Smooth muscle cell (in vitro differentiated cells): Measurements from ENCODE around the gene UBA6. TPM values are rescaled to one million over a fixed set of nuclear protein-coding genes. Genes with fewer than 3 reads are reported as not detected.
"Not testable (repeated sequence)": the region's sequence is repeated elsewhere in the genome, so short reads cannot be mapped to it uniquely, and the experiment has no call there.

Experiments used
- DNase-seq: peaks from one replicate; lab custom pipeline; 2025; ENCODE audit not compliant: unreplicated experiment; lab: John Stamatoyannopoulos, UW
- H2AFZ ChIP-seq: fragments of 200-600 bp; sonication (generic); 2 replicates; pipeline ENCODE4 v1.6.0; 2016; ENCODE audit warnings: antibody characterized with exemption, low read depth, mild to moderate bottlenecking
- H3F3A ChIP-seq: fragments of 200-600 bp; sonication (generic); 2 replicates; pipeline ENCODE4 v1.6.0; 2017; ENCODE audit warnings: antibody characterized with exemption, low read depth
- H3K27ac ChIP-seq: fragments of 200-600 bp; sonication (generic); 2 replicates; pipeline ENCODE4 v1.5.1; 2016; ENCODE audit warnings: low read depth, mild to moderate bottlenecking
- H3K27me3 ChIP-seq: fragments of 200-600 bp; sonication (generic); 2 replicates; pipeline ENCODE4 v1.6.1; 2016; ENCODE audit warnings: low read depth, mild to moderate bottlenecking
- H3K36me3 ChIP-seq: fragments of 200-600 bp; sonication (generic); 2 replicates; pipeline ENCODE4 v1.5.1; 2016; ENCODE audit warnings: low read depth
- H3K4me1 ChIP-seq: fragments of 200-600 bp; sonication (generic); 2 replicates; pipeline ENCODE4 v1.5.1; 2016; ENCODE audit warnings: low read depth
- H3K4me2 ChIP-seq: fragments of 200-600 bp; sonication (generic); 2 replicates; pipeline ENCODE4 v1.6.0; 2016; ENCODE audit warnings: mild to moderate bottlenecking
- H3K4me3 ChIP-seq: fragments of 200-600 bp; sonication (generic); 2 replicates; pipeline ENCODE4 v1.5.1; 2016; ENCODE audit warnings: mild to moderate bottlenecking
- H3K79me2 ChIP-seq: fragments of 200-600 bp; sonication (generic); 2 replicates; pipeline ENCODE4 v1.6.0; 2016; ENCODE audit warnings: low read depth, mild to moderate bottlenecking
- H3K9ac ChIP-seq: fragments of 200-600 bp; sonication (generic); 2 replicates; pipeline ENCODE4 v1.6.0; 2016; ENCODE audit warnings: low read depth
- H3K9me3 ChIP-seq: fragments of 200-600 bp; sonication (generic); replicated peaks from 2 replicates; pipeline ENCODE4 v1.5.1; 2016; ENCODE audit warnings: low read depth
- H4K20me1 ChIP-seq: fragments of 200-600 bp; sonication (generic); 2 replicates; pipeline ENCODE4 v1.6.0; 2016; ENCODE audit warnings: low read depth
- CTCF ChIP-seq: fragments of 200-600 bp; sonication (generic); IDR thresholded peaks from 2 replicates; pipeline ENCODE4 v1.5.1; 2017; ENCODE audit warnings: borderline replicate concordance, mild to moderate bottlenecking, antibody characterized with exemption; ENCODE audit not compliant: insufficient read depth, poor library complexity, severe bottlenecking
- WGBS: methylation state at CpG from one replicate; pipeline ENCODE4 v1.1.7; 2016; ENCODE audit warnings: low lambda C conversion rate; 5-methylcytosine and 5-hydroxymethylcytosine counted together
- polyA plus RNA-seq: library from polyadenylated mRNA; unstranded; fragments of >200 nt; fragmentation: Nextera tagmentation; extraction: Ambion mirVana; gene quantifications from 2 replicates; pipeline ENCODE4 v1.2.1, GENCODE V29; 2016
- total RNA-seq: library from RNA; depleted of rRNA; stranded (reverse); fragments of >200 nt; gene quantifications from 2 replicates; pipeline ENCODE4 v1.2.3, GENCODE V29; 2014

Gene UBA6
- total and polyA plus RNA-seq, 2 experiments from 2014 or later, result 15.7 to 271 TPM

- H3K9ac ChIP-seq, result no peak overlapping the region
- no peak overlapping the region for H2AFZ ChIP-seq
- H3K4me3 ChIP-seq, result no peak overlapping the region
- no peaks in the 10 kb centered on the region for H3K36me3 ChIP-seq
- no peaks in the 10 kb centered on the region for H4K20me1 ChIP-seq
- no peak for DNase-seq
- H3K27ac ChIP-seq, result no peak overlapping the region
- no peaks in the 10 kb centered on the region for H3K4me1 ChIP-seq
- H3K79me2 ChIP-seq, result no peaks in the 10 kb centered on the region
- H3K27me3 ChIP-seq, result no peaks in the 10 kb centered on the region
- H3K4me2 ChIP-seq, result no peak overlapping the region
- WGBS, result 93% methylated on average over 1 of the region's 1 CpG
- no peaks in the 10 kb centered on the region for H3F3A ChIP-seq
- TF ChIP-seq CTCF, result no peak
- H3K9me3 ChIP-seq, result no peaks in the 10 kb centered on the region
These were observed 35.3 kb upstream of the UBA6 start for GRCh38 chr4:67736262-67736661.

- Histone ChIP-seq H3K79me2 (no peaks in the 10 kb centered on the region), H3F3A (no peaks in the 10 kb centered on the region), H3K4me2 (no peak overlapping the region), H3K27ac (no peak overlapping the region), H4K20me1 (no peaks in the 10 kb centered on the region), H3K4me3 (no peak overlapping the region), H3K9me3 (no peaks in the 10 kb centered on the region), H3K27me3 (no peaks in the 10 kb centered on the region), H3K4me1 (no peaks in the 10 kb centered on the region), H3K36me3 (no peaks in the 10 kb centered on the region), H3K9ac (no peak overlapping the region), H2AFZ (no peak overlapping the region)
- no peak for TF ChIP-seq CTCF
- DNase-seq, result no peak
These were observed 34.4 kb upstream of the UBA6 start for GRCh38 chr4:67735325-67735724.

- not testable (repeated sequence) for H3K36me3 ChIP-seq, H4K20me1 ChIP-seq, H2AFZ ChIP-seq, H3K9ac ChIP-seq, H3K27ac ChIP-seq, H3K4me2 ChIP-seq, H3K79me2 ChIP-seq, H3F3A ChIP-seq, H3K4me3 ChIP-seq, H3K4me1 ChIP-seq, H3K9me3 ChIP-seq, H3K27me3 ChIP-seq, DNase-seq
- WGBS, result 96% methylated on average over 3 of the region's 3 CpGs
These were observed 29.6 kb upstream of the UBA6 start for GRCh38 chr4:67730511-67730910.

- Histone ChIP-seq H3F3A (no peaks in the 10 kb centered on the region), H3K4me3 (no peak overlapping the region), H3K36me3 (no peaks in the 10 kb centered on the region), H2AFZ (no peak overlapping the region), H4K20me1 (no peaks in the 10 kb centered on the region), H3K27me3 (no peaks in the 10 kb centered on the region), H3K27ac (peak overlapping the region; percentile 64), H3K4me1 (no peaks in the 10 kb centered on the region), H3K9ac (no peak overlapping the region), H3K79me2 (no peaks in the 10 kb centered on the region), H3K9me3 (no peaks in the 10 kb centered on the region), H3K4me2 (no peak overlapping the region)
- TF ChIP-seq CTCF, result no peak
- 63% methylated on average over 4 of the region's 4 CpGs for WGBS
- DNase-seq, result no peak
These were observed 26.3 kb upstream of the UBA6 start for GRCh38 chr4:67727124-67727850.
